SK-N-SH treated with all-trans-retinoic acid at 6 μM for 48 hours (cell line): ENCODE results near the gene FNDC1.
"Not testable (repeated sequence)": the region's sequence is repeated elsewhere in the genome, so short reads cannot be mapped to it uniquely, and the experiment has no call there.

Experiments used
- ATAC-seq: fragments of 200-7000 bp; cut with Tn5 transposase; 3 replicates; pipeline ENCODE4 v1.9.1; 2020; ENCODE audit warnings: mild to moderate bottlenecking, moderate library complexity
- ARNTL ChIP-seq: fragments of 450-650 bp; formaldehyde crosslinking; IDR thresholded peaks from 2 replicates; pipeline ENCODE4 v1.5.0; 2020; ENCODE audit warnings: low read depth, mild to moderate bottlenecking, moderate library complexity, borderline replicate concordance
- BACH2 ChIP-seq: fragments of 250-450 bp; sonication (Bioruptor Pico); IDR thresholded peaks from 2 replicates; pipeline ENCODE4 v1.9.0; 2021; ENCODE audit warnings: mild to moderate bottlenecking, borderline replicate concordance
- CSDC2 ChIP-seq: fragments of 250-450 bp; sonication (Bioruptor Pico); IDR thresholded peaks from 2 replicates; pipeline ENCODE4 v1.5.0; 2020; ENCODE audit warnings: mild to moderate bottlenecking, moderate library complexity
- ESRRG ChIP-seq: fragments of 250-450 bp; sonication (Bioruptor Pico); IDR thresholded peaks from 2 replicates; pipeline ENCODE4 v1.6.1; 2021; ENCODE audit warnings: mild to moderate bottlenecking
- GLIS3 ChIP-seq: fragments of 250-450 bp; sonication (Bioruptor Pico); IDR thresholded peaks from 2 replicates; pipeline ENCODE4 v1.5.0; 2020; ENCODE audit warnings: mild to moderate bottlenecking, moderate library complexity
- ISL1 ChIP-seq: fragments of 250-450 bp; sonication (Bioruptor Pico); IDR thresholded peaks from 2 replicates; pipeline ENCODE4 v2.1.2; 2022; ENCODE audit warnings: mild to moderate bottlenecking, moderate library complexity
- OSR1 ChIP-seq: fragments of 250-450 bp; sonication (Bioruptor Pico); IDR thresholded peaks from 2 replicates; pipeline ENCODE4 v1.8.0; 2022; ENCODE audit warnings: moderate library complexity, mild to moderate bottlenecking, inconsistent platforms
- PPARA ChIP-seq: fragments of 250-450 bp; sonication (Bioruptor Pico); IDR thresholded peaks from 2 replicates; pipeline ENCODE4 v1.5.0; 2020; ENCODE audit warnings: mild to moderate bottlenecking, borderline replicate concordance
- RARB ChIP-seq: fragments of 250-450 bp; sonication (Bioruptor Pico); IDR thresholded peaks from 2 replicates; pipeline ENCODE4 v1.8.0; 2021; ENCODE audit warnings: mild to moderate bottlenecking, moderate library complexity
- SNAI2 ChIP-seq: fragments of 250-450 bp; sonication (Bioruptor Pico); IDR thresholded peaks from 2 replicates; pipeline ENCODE4 v1.5.0; 2020; ENCODE audit warnings: mild to moderate bottlenecking, moderate library complexity
- TCF4 ChIP-seq: fragments of 250-450 bp; sonication (Bioruptor Pico); IDR thresholded peaks from 2 replicates; pipeline ENCODE4 v1.8.0; 2021; ENCODE audit warnings: mild to moderate bottlenecking, moderate library complexity, borderline replicate concordance
- TOX ChIP-seq: fragments of 250-450 bp; sonication (Bioruptor Pico); IDR thresholded peaks from 2 replicates; pipeline ENCODE4 v1.8.0; 2021; ENCODE audit warnings: mild to moderate bottlenecking, moderate library complexity, borderline replicate concordance
- ZC3H10 ChIP-seq: fragments of 250-450 bp; sonication (Bioruptor Pico); IDR thresholded peaks from 2 replicates; pipeline ENCODE4 v1.5.1; 2021; ENCODE audit warnings: mild to moderate bottlenecking, moderate library complexity
- ZFP3 ChIP-seq: fragments of 250-450 bp; sonication (Bioruptor Pico); IDR thresholded peaks from 2 replicates; pipeline ENCODE4 v1.5.0; 2020; ENCODE audit warnings: mild to moderate bottlenecking, moderate library complexity
- ZFP30 ChIP-seq: fragments of 450-650 bp; formaldehyde crosslinking; IDR thresholded peaks from 2 replicates; pipeline ENCODE4 v1.5.0; 2022; ENCODE audit warnings: mild to moderate bottlenecking, moderate library complexity
- ZNF565 ChIP-seq: fragments of 450-650 bp; formaldehyde crosslinking; conservative IDR thresholded peaks from 2 replicates; pipeline ENCODE4 v1.5.0; 2020; ENCODE audit warnings: low read depth, mild to moderate bottlenecking, moderate library complexity
- ZNF70 ChIP-seq: fragments of 450-650 bp; formaldehyde crosslinking; IDR thresholded peaks from 2 replicates; pipeline ENCODE4 v1.5.0; 2020; ENCODE audit warnings: mild to moderate bottlenecking, moderate library complexity
- TF ChIP-seq, protein P1 (sequence below): fragments of 250-450 bp; sonication (Bioruptor Pico); IDR thresholded peaks from 2 replicates; pipeline ENCODE4 v1.5.0; 2020; ENCODE audit warnings: mild to moderate bottlenecking, moderate library complexity
- TF ChIP-seq, protein P2 (sequence below): fragments of 250-450 bp; sonication (Bioruptor Pico); IDR thresholded peaks from 2 replicates; pipeline ENCODE4 v1.5.1; 2021; ENCODE audit warnings: mild to moderate bottlenecking, moderate library complexity
- TF ChIP-seq, protein P3 (sequence below): fragments of 250-450 bp; sonication (Bioruptor Pico); IDR thresholded peaks from 2 replicates; pipeline ENCODE4 v1.5.1; 2020; ENCODE audit warnings: low read depth, mild to moderate bottlenecking, moderate library complexity
- TF ChIP-seq, protein P4 (sequence below): fragments of 250-450 bp; sonication (Bioruptor Pico); IDR thresholded peaks from 2 replicates; pipeline ENCODE4 v1.8.0; 2020; ENCODE audit warnings: mild to moderate bottlenecking, moderate library complexity, borderline replicate concordance

FNDC1 gene

DNA sequence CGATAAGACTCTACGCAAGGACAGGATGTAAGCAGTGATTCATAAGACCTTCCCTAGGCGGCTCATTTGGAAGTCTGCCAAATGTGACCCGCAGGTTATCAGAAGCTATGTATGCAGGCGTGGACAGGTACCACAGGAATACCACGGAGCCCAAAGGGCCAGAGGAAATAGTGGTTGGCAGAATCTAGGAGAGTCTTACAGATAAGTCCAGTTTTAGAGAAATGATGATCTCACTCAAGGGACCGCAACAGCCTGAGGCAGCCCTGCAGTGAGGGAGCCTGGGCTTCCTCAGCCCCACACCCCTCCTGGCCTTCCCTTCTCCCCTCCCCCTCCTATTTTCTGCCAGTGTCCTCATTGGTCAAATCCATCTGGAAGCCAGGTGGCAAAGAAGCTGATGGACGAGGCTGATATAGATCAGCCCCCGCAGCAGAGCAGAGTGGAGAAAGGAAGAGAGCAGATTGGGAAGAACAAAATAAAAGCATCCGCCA, 110.6 kb downstream of the FNDC1 start:
- TF ChIP-seq CSDC2 (CRISPR knock-in tag) (no peak), TCF4 (peak; percentile 92)
- TF ChIP-seq, protein P1, sequence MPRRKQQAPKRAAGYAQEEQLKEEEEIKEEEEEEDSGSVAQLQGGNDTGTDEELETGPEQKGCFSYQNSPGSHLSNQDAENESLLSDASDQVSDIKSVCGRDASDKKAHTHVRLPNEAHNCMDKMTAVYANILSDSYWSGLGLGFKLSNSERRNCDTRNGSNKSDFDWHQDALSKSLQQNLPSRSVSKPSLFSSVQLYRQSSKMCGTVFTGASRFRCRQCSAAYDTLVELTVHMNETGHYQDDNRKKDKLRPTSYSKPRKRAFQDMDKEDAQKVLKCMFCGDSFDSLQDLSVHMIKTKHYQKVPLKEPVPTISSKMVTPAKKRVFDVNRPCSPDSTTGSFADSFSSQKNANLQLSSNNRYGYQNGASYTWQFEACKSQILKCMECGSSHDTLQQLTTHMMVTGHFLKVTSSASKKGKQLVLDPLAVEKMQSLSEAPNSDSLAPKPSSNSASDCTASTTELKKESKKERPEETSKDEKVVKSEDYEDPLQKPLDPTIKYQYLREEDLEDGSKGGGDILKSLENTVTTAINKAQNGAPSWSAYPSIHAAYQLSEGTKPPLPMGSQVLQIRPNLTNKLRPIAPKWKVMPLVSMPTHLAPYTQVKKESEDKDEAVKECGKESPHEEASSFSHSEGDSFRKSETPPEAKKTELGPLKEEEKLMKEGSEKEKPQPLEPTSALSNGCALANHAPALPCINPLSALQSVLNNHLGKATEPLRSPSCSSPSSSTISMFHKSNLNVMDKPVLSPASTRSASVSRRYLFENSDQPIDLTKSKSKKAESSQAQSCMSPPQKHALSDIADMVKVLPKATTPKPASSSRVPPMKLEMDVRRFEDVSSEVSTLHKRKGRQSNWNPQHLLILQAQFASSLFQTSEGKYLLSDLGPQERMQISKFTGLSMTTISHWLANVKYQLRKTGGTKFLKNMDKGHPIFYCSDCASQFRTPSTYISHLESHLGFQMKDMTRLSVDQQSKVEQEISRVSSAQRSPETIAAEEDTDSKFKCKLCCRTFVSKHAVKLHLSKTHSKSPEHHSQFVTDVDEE: no peak

DNA sequence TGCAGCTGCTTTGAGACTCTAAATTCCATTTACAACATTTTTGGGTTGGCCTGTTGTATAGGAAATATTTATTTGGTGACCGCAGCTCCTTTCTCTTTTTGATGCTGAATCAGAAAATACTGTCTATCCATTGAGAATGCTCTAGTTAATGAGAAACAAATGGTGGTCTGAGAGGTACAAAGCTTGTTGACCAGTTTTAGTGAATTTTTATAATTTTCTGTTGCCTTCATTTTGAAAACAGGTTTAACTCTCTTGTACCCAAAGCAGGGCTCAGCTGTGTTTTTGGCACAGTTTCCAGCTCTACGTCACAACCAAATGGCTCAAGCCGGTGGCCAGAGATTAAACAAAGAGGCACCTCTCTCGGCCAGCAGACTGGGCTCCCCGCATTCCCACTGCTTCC, 113.2 kb downstream of the FNDC1 start:
- no peak for TF ChIP-seq ZC3H10 (CRISPR knock-in tag)
- TF ChIP-seq ZFP3: no peak
- no peak for TF ChIP-seq CSDC2 (CRISPR knock-in tag)
- TF ChIP-seq ZNF565 (CRISPR knock-in tag): no peak
- TF ChIP-seq, protein P2, sequence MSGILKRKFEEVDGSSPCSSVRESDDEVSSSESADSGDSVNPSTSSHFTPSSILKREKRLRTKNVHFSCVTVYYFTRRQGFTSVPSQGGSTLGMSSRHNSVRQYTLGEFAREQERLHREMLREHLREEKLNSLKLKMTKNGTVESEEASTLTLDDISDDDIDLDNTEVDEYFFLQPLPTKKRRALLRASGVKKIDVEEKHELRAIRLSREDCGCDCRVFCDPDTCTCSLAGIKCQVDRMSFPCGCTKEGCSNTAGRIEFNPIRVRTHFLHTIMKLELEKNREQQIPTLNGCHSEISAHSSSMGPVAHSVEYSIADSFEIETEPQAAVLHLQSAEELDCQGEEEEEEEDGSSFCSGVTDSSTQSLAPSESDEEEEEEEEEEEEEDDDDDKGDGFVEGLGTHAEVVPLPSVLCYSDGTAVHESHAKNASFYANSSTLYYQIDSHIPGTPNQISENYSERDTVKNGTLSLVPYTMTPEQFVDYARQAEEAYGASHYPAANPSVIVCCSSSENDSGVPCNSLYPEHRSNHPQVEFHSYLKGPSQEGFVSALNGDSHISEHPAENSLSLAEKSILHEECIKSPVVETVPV (CRISPR knock-in tag): no peak
- no peak for TF ChIP-seq BACH2 (CRISPR knock-in tag)
- TF ChIP-seq TCF4: no peak
- TF ChIP-seq OSR1 (CRISPR knock-in tag): no peak
- TF ChIP-seq RARB (CRISPR knock-in tag): no peak
- no peak for TF ChIP-seq ZNF70 (CRISPR knock-in tag)
- TF ChIP-seq ISL1 (CRISPR knock-in tag): no peak
- no peak for TF ChIP-seq GLIS3 (CRISPR knock-in tag)
- TF ChIP-seq ARNTL (CRISPR knock-in tag): no peak
- TF ChIP-seq, protein P1: no peak
- no peak for TF ChIP-seq ZFP30 (CRISPR knock-in tag)
- no peak for TF ChIP-seq TOX (CRISPR knock-in tag)
- no peak for TF ChIP-seq ESRRG (CRISPR knock-in tag)
- TF ChIP-seq SNAI2: no peak
- TF ChIP-seq, protein P3, sequence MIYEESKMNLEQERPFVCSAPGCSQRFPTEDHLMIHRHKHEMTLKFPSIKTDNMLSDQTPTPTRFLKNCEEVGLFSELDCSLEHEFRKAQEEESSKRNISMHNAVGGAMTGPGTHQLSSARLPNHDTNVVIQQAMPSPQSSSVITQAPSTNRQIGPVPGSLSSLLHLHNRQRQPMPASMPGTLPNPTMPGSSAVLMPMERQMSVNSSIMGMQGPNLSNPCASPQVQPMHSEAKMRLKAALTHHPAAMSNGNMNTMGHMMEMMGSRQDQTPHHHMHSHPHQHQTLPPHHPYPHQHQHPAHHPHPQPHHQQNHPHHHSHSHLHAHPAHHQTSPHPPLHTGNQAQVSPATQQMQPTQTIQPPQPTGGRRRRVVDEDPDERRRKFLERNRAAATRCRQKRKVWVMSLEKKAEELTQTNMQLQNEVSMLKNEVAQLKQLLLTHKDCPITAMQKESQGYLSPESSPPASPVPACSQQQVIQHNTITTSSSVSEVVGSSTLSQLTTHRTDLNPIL (CRISPR knock-in tag): no peak
- ATAC-seq: no peak

More for the DNA sequence above, 110.6 kb downstream of the FNDC1 start:
- no peak; the same call in 2 of the 3 replicates for ATAC-seq

DNA sequence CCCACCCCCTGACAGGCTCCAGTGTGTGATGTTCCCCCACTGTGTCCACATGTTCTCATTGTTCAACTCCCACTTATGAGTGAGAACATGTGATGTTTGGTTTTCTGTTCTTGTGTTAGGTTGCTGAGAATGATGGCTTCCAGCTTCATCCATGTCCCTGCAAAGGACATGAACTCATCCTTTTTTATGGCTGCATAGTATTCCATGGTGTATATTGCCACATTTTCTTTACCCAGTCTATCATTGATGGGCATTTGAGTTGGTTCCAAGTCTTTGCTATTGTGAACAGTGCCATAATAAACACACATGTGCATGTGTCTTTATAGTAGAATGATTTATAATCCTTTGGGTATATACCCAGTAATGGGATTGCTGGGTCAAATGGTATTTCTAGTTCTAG, 115.5 kb downstream of the FNDC1 start:
- ATAC-seq: not testable (repeated sequence)

DNA sequence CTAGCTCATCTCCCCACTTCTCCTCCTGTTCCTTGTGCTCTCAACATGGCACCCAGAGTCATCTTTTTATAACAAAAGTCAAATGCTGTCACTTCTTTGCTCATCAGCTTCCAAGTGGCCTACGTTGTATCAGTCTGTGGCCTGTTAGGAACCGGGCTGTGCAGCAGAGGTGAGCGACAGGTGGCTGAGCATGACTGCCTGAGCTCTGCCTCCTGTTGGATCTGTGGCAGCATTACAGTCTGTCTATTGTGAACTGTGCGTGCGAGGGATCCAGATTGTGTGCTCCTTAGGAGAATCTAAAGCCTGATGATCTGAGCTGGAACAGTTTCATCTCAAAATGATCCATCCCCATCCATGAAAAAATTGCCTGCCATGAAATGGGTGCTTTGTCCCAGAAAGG, 129.6 kb downstream of the FNDC1 start:
- ATAC-seq: no peak
- TF ChIP-seq TOX (CRISPR knock-in tag) (no peak), RARB (CRISPR knock-in tag) (no peak), ZNF70 (CRISPR knock-in tag) (no peak), GLIS3 (CRISPR knock-in tag) (no peak), ZFP3 (no peak), SNAI2 (no peak), ISL1 (CRISPR knock-in tag) (no peak), PPARA (no peak), OSR1 (CRISPR knock-in tag) (no peak), ESRRG (CRISPR knock-in tag) (no peak)
- TF ChIP-seq, protein P3 (CRISPR knock-in tag): no peak
- TF ChIP-seq, protein P1: no peak
- TF ChIP-seq, protein P4, sequence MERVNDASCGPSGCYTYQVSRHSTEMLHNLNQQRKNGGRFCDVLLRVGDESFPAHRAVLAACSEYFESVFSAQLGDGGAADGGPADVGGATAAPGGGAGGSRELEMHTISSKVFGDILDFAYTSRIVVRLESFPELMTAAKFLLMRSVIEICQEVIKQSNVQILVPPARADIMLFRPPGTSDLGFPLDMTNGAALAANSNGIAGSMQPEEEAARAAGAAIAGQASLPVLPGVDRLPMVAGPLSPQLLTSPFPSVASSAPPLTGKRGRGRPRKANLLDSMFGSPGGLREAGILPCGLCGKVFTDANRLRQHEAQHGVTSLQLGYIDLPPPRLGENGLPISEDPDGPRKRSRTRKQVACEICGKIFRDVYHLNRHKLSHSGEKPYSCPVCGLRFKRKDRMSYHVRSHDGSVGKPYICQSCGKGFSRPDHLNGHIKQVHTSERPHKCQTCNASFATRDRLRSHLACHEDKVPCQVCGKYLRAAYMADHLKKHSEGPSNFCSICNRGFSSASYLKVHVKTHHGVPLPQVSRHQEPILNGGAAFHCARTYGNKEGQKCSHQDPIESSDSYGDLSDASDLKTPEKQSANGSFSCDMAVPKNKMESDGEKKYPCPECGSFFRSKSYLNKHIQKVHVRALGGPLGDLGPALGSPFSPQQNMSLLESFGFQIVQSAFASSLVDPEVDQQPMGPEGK (CRISPR knock-in tag): no peak
